Iris pigment epithelial cell (primary cell): ENCODE measurements around the gene CENPT.
A peak's percentile ranks its signal among the peaks of the same experiment; 100 is the strongest.

Experiments used
- DNase-seq: peaks from one replicate; pipeline ENCODE4 v3.0.0-alpha.2; 2011; ENCODE audit warnings: low read depth

The CENPT gene

DNA sequence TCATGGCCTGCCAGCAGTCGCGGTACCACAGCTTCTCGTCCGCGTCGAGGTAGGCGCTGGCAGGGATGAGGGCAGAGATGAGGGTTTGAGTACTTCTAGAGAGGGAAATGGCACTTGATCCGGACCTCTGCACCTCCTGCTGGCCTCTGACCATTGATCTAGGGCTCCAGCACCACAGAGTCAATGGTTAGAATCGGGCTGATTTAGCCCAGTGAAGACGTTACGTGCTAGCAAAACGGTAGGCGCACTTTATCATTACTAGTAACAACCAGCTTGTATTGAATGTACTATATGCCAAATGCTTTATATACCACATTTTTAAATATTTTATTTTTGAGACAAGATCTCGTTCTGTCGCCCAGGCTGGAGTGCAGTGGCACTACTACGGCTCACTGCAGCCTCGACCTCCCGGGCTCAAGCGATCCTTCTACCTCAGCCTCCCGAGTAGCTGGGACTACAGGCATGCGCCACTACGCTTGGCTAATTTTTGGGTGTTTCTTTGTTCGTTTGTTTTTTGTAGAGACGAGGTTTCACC lies 40.3 kb downstream of the CENPT start:
- no peak for DNase-seq

DNA sequence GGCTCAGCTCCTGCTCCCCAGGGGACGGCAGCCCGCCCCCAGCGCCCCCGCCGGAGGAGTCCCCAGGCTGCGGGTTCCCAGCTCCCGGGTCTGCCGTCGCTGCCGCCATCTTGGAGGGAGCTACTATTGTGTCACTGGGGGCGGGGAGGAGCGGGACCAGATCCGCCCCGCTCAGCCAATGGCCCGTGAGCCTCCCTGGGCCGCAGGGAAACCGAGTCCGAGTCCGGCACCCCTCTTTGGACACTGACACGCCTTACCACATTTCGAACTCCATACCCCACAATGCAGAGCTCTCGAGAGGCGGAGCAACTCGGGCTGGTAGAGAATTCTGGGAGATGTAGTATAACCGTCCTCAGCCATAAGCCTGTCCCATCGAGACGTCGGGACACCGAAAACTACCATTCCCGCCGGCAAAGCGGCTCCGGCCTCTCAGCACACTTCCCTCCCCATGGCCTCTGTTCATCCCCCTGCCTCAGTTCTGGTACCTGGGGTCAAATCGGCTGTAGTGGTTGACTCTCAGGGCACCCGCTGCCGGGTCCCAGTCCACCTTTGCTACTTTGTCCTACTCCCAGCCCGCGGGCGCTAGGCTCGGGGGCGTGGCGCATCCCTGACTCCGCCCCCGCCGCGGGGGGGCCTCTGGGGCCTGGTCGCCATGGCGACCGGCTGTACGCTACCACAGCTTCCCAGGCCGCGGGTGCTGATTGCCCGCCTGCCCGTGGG lies 40.9 kb downstream of the CENPT start, which contains the start of the genes RANBP10 and TSNAXIP1:
Gene RANBP10, minus strand, starts transcription at position 133 of the 720 bp plus-strand sequence. Its CDS starts 24 bp downstream, at position 109.
Gene TSNAXIP1, plus strand, starts transcription at position 462 of the 720 bp plus-strand sequence. CDS start 261 bp downstream, outside the sequence.
- DNase-seq: peak; percentile 100

DNA sequence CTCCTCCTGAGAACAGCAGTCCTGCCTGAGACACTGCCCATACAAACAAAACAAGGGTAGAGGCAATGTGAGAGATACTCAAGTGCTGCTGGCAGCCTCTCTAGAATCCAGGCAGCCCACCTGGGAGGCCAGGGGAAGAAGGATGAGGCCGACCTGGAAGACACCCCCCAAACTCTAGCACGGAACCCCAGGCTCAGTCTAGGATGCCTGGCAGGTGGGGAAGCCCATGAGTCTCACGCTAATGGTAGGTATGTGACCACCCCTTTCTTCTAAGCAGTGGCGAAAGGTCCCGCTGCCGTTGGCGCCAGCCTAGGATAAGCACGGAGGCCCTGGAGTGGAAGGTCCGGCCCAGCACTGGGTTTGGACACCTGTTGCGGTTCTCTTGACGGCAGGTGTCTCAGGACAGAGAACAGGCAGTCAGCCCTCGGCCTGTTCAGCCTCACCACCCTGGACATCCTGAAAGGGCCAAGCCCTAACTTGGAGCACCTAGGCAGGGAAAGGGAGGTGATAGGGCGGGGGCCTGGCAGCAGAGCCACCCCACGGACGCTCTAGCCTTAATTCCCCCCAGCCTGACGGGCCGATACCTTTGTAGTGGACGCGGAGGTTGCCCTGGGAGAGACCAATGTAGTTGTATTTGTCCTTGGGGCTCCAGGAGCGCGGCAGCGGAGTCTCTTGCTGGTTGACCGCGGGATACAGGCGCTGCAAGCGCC lies 41.6 kb downstream of the CENPT start:
- peak; percentile 7 for DNase-seq

DNA sequence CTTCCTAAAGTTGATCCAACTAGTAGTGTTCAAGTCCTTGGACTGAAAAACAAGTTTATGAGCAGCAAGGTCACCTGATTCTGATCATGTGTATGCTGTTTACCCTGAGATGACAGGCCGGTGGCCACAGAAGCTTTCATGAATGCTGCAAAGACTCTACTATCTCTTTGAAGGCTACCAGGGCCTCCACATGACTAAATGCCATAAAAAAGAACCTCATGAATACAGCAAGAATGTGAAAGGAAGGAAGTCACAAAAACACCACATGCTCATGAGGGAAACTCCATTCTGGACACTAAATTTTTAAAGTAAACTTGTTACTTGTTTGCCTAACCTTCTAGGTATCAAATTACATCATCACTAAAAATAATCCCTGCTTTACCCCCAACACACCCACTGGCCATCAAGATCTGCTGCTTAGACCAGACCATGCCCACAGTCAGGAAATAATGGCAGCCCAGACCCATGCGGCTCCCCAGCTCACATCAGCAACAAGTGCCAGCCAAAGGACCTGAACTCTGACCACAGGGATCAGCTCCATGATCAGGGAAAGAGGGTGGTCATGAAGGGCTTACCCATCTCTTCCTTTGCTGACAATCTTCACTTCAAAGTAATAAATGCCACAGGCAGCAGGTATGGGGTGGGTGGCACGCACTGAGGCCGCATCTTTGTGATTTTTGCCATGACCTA lies 42.5 kb downstream of the CENPT start:
- DNase-seq: peak; percentile 12

DNA sequence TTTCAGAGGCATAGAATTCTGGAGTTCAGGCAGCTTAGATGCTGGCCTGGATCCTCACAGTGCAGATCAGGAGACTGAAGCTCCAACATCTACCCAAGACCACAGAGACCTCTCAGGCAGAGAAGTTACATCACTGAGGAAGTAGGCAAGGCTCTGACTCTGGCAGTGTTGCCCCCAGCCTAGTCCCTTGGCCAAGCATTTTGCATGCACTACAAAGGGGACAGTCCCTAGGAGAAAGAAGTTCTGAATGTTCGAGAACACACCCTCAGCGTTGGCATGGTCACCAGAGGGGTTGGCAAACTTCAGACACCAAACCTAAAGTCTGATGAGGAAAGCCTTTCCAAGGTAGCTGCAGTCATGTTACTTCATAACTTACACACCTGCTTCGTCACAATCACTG lies 43.6 kb downstream of the CENPT start:
- no peak for DNase-seq

DNA sequence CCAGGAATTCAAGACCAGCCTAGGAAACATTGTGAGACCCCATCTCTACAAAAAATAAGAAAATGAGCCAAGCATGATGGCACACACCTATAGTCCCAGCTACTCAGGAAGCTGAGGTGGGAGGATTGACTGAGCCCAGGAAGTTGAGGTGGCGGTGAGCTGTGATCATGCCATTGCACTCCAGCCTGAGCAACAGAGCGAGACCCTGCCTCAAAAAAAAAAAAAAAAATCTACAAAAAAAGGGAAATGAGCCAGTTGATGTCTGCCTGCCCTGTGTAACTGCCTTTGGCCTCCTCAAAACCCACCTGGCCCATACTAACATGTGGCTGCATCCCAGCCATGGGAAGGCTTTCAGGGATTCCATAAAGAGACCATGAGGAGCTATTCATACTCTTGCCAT lies 45.6 kb downstream of the CENPT start:
- DNase-seq: no peak

DNA sequence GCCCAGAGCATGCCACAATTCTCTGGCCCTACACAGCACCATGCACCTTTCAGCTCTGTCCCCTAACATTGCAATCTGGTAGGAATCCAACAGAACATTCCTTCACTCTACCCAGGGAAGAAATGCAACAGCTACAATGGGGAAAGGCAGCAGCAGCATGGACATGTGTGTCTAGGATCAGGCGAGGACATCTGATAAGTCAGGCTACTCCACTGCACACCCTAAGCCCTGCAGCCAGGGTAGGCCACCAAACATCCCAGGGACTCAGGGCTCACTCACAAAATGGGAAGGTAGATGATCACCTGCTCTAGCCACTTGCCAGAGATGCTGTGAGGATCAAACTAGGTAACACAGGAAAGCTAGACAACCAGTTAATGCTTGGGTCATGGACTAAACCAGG lies 46.3 kb downstream of the CENPT start:
- no peak for DNase-seq

DNA sequence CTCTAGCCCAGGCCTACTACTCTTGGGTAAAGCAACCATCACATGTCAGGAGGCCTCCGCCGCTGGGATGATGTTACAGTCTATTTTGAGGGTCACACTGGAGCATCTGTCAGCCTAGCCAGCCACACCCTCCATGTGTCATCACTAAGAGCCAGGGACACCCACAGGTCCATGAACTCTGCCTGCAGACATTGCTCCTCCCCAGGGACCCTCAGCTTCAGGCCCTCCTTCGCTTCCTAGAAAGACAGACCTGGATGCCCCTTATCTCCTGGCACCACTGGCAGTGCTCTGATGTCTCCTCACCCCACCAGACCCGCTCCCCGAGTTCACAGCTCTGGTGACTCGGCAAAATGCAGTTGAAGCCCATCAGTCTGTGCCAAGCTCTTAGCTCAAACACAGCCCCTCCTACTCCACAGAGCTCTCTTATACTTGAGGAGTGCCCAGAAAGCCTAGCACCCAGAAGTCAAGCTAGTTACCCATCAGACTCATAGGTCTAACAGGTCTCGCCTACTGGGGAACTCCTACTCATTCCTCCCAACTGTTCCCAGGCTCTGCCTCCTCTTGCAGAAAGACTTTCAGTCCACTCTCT lies 47.1 kb downstream of the CENPT start:
- DNase-seq: no peak

DNA sequence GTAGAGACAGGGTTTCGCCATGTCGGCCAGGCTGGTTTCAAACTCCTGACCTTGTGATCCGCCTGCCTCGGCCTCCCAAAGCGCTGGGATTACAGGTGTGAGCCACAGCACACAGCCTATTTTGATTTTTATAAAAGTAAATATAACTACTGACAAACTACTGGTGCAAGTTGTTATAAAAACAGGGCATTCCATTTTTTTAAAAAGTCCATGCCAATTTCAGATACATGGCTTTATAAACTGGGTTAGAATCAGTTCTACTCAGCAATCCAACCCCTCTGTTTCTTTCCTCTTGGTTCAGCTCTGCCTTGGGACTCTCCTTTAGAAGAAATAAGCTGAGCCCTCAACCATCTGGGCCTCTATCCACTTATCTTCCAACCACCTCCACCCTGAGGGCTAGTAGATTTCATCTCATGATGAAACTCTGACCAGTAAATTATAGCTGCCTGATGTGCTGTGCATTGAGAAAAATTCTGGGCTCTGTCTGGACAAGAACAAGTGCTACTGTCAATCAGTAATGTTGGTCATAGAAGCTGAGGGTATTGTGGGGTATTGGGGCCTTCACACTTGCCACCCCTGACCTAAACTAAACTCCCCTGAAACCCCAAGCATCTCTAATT lies 51.3 kb downstream of the CENPT start:
- no peak for DNase-seq

DNA sequence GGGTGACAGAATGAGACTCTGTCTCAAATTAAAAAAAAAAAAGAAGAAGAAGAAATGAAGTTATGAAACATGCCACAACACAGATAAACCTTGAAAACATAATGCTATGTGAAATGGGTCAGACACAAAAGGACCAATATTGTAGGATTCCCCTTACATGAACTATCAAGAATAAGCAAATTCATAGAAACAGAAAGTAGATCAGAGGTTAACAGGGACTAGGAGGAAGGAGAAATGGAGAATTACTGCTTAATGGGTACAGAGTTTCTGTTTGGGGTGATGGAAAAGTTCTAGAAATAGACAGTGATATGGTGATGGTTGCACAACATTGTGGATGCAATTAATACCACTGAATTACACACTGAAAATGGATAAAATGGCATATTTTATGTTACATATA lies 57.4 kb downstream of the CENPT start:
- no peak for DNase-seq

DNA sequence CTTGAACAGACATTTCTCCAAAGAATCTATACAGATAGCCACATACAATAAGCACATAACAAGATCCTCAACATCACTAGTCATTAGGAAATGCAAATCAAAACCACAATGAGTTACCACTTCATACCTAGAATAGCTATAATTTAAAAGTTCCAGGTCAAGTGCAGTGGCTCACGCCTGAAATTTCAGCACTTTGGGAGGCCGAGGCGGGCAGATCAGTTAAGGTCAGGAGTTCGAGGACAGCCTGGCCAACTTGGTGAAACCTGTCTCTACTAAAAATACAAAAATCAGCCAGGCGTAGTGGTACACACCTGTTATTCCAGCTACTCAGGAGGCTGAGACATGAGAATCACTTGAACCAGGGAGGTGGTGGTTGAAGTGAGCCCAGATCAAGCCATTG lies 61.0 kb downstream of the CENPT start:
- no peak for DNase-seq

DNA sequence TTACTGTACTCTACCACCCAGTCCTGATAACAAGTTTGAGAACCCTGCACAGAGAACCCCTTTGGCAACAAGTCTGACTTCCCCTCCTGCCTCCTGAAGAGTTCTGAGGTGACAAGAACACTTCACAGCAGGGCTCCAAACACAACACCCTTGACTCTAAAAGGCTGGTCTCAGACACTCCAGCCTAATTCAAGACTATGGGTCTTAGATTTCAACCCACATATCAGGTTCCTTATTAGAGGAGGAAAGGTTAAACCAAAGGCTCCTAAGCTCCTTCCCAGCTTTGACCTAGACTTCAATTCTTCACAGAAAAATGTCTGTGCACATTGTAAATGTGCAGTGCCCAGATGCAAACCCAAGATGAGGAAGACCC lies 64.2 kb downstream of the CENPT start:
- DNase-seq: no peak

DNA sequence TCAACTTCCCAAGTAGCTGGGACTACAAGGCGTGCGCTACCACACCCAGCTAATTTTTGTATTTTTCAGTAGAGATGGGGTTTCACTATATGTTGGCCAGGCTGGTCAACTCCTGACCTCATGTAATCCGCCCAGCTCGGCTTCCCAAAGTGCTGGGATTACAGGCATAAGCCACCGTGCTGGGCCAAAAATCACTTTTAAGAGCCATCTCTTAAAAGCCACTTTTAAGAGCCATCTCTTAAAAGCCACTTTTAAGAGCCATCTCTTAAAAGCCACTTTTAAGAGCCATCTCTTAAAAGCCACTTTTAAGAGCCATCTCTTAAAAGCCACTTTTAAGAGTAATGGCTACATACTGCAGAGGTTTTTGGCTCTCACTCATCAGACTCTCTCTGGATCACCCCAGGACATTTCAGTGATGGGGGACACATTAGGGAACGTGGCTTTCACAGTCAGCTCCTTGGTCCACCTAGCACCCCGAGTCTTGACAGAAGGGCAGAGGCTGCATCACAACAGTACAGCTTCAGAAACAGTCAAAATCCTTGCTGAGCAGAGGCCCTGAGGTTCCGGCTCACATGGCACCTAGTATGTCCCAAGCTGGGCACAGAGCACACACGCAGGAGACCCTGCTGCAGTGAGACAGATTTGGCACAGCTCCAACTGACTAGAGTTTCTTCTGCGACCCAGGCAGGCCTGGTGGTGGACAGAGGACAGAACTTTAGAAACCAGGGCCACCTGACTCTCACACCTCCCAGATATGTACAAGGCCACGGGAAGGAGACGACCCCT lies 64.7 kb downstream of the CENPT start:
- DNase-seq: no peak

DNA sequence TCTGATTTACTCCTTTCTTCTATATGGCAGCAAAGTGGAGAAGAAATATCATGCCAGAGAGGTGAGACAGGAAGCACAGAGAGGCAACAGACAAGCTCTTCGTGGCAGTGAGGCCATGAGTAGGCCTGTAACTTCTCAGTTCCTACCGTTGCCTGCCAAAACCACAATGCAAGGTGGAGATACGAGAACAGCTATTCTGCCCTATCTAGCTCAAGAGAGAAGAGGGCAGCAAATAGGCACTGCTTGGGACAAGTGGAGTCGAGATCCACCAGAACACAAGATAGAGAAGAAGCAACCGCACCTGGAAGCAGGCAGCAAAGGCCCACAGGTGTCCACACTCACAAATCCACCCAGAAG lies 66.0 kb downstream of the CENPT start:
- no peak for DNase-seq

DNA sequence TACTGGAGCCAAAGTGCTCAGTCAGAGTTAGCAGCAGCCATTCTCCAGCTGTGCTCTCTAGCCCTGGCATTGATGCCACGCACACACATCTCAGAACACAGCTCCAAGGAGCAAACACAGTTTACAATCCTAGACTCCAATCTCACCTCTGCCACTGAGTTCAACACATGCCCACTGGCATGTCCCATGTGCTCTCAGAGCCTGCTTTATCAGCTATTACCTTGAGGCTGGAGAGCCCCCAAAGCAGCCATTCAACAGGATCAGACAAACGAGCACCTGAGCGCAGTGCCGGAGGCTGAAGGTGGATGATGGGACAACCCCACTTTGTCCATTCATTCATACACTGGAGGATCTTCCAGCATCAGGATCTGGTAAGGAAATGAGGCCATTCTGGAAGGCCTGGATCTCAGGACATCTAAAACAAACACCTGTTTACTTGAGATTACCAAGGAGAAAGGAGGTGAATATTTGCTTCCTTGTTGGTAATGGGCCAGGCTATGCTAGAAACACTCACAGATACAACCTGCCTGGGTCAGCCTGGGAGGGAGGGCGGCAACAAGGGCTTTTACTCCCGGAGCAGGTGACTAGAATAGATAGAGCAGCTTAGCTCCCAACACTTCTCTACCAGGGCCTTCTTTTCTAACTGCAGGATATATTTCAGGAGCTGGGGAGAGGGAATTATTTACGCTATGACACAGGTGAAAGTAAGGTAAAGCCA lies 66.5 kb downstream of the CENPT start:
- no peak for DNase-seq

DNA sequence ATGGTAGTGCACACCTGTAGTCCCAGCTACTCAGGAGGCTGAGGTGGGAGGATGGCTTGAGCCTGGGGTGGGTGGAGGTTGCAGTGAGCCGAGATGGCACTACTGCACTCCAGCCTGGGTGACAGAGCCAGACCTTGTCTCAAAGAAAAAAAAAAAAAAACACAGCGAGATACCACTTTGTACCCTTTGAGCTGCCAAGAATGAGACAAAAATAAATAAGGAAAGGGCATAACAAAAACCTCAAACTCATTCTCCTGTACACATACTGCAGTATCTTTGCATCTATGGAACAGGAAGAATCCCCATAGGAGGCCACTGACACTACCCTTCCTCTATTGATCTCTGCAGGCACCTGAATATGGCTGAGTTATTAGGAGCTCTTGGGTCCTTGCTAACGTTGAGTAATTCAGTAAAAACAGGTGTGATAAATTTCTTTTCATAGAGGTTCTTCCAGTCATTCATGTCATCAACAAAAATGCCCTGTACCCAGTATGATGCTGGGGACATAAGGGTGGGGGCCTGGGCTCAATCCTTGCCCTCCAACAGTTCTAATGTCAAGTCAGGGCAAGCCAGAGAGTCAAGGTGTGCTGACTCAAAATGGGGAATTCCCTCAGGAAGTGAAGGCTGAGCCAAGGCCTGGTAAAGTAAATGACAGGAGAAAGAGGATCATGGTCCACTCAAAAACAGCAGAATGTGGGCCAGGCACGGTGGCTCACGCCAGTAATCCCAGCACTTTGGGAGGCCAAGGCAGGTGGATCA lies 68.1 kb downstream of the CENPT start:
- no peak for DNase-seq
